Stimulated activated CD4-positive, alpha-beta T cell treated with anti-CD3 and anti-CD28 coated beads, Interleukin-2, amount 100 ng/mL, for 4 hours (primary cell): ENCODE measurements around the gene C1QTNF8.

ENCODE experiments used
- DNase-seq: peaks from one replicate; pipeline ENCODE4 v3.0.0-alpha.2; 2020; ENCODE audit warnings: low read depth

Gene C1QTNF8

DNA sequence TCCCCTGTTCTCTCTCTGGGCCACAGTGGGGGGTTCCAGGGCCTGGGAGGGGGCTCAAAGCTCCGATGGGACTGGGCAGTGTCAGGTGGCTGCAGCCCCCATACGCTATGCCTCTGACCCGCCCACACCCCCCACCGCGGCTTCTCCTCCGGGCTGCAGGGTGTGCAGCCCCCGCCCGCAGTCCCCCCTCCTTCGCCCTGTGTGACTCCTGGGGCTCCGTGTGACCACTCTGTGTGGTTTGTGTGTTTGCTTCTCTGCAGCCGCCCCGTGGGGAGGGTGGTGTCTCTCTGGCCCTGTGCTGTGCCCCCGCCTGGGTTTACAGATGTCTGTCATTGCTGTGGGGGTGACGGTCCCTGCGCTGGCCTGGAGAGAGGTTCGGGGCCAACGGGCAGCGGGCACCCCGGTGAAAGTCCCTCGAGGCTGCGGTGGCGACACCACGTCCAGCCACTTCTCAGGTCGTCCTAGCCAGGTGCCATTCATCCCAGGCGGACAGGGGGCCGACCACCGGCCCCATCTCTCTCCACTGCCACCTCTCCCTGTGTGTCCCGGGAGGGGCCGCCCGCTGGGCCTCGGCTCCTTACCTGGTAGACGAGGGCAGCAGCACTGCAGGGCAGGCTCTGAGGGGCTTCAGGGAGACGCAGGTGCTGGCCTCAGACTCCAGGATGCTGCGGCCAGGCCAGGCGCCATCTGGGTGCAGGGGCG lies 18.0 kb downstream of the C1QTNF8 start:
- DNase-seq: no peak

DNA sequence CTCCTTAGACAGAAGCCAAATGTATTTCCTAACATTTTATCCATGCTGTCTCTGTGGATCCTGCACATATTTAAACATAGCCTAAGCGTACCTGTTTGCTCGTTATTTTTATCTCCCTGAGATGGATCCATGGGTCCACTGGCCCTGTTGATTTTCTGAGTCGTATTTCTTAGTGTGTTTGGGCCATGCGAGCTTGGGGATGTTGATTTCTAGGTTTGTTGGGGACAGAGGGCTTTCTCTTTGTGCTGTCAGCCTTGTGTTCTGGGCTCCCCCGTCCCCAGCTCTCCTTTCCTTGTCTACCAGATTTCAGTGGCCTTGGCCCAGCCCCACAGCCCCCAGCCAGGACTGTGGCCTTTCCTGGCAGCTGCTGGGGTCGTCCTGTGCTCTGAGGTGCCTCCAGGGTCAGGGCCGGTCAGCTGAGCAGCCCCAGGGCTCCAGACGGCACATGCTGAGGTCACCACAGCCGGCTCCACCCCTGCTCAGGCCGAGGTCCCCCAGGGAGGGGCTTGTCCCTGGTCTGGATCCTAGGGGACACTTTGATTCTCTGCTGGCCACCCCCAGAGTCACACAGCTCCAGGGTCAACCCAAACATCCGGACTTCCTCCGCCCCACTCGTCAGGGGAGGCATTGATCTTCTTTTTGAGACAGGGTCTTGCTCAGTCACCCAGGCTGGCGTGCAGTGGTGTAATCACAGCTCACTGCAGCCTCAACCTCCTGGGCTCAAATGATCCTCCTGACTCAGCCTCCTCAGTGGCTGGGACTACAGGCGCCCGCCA lies 19.1 kb downstream of the C1QTNF8 start:
- no peak for DNase-seq

DNA sequence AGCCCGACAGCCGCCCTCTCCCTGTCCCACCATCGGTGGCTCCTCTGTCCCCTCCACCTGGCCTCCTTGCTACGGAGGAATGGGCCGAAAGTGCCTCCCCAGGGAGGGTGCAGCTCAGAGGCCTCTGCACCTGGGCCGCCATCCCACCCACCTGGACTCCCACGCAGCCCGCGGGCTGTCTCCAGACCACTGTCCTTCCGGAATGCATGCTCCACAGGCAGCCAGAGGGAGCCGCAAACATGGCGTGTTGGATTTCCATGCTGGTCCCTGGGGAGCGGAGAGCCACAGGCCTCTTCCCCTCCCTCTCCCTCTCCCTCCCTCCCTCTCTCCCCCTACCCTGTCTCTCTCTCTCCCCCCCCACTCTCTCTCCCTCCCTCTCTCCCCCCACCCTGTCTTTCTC lies 20.5 kb downstream of the C1QTNF8 start:
- DNase-seq: no peak

DNA sequence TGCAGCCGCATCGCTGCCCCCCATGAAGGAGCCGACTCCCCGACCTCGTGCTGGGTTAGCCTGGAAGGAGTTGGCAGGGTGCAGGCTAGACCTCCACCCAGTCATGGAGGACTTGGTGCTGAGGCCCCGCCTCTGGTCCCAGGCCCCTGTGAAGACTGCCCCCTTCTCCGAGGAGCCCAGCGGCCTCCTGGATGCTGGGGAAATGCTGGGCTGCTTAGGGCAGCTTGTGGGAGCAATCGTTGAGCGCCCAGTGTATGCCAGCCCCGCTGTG lies 21.7 kb downstream of the C1QTNF8 start:
- DNase-seq: no peak

DNA sequence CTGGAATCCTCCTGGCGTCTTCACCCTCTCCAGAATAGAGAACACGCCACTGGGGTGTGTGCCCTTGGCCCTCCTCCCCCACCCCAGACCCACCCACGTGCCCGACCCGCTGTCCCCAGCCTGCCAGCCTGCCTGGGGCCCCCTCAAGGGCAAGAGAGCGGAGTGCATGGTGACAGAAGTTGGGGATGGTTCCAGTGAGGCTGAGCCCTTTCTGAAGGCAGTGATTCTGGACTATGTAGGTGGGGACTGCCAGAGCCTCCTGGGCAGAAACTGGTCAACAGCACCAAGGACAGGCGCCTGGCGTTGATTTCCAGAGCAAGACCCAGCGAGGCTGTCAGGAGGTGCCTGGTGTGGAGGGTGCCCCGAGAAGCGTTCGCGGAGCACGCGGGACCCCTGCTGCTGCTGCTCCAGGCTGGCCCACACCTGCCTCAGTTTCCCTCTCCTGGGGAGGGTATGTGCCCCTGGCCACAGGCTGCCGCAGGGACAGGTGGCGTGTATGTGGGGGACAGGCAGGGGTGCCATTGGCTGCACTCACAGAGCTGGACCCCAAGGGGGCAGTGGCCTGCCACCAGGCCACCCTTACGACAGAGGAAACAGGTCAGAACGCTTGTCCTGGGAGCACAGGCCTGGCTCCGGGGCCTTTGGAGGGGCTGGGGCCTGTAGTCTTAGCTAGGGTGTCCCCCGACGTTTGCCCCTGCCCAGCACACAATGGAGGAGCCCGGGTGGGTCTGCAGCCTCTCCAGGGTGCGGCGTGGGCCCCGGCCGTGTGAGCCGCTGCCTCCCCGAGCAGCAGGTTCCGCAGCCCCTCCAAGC lies 22.3 kb downstream of the C1QTNF8 start:
- DNase-seq: no peak

DNA sequence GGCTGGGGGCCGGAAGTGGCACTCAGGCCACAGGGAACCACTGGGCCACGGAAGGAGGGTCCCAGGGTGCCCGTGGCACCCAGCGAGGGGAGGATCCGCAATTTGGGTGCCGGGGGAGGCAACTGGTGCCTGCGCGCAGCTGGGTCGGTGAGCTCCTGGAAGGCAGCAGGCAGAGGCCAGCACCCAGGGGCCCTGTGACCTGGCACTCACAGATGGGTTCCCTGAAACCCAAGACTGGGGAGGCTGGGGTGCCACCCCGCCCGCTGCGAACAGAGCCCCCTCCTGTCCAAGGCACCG lies 22.8 kb downstream of the C1QTNF8 start:
- no peak for DNase-seq

DNA sequence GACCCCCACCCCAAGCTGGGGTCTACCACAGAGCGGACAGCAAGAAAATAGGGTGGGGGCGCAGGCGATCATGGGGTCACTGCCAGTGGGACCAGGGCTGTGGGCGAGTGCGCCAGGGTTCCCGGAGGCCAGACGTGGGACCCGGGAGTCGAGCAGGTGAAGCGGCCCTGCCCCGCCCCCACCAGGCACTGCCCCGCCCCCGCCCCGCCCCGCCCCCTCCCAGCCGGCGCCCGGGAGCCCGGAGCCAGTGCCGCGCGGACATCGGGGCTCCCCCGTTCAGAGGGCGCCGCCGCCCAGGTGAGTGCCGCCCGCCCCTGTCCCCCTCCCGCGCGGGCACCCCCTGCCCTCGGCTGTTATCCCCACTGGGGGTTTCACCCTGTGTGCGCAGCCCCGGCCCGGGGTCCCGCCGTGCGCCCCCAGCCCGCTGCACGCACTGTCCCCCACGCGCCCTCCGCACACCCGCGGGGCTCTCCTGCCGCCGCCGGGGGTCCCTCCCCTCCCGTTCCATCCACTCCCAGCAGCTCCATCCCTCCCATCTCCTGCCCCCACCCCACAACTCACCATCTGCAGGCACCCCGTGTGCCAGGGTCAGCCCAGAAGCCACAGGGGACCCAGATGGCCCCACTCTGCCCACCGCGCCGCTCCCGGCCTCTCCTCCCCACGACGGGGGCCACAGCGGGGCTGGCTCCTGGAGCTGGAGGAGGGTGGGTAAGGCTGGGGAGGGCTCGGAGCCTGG lies 23.4 kb downstream of the C1QTNF8 start, which contains the start of gene SSTR5:
SSTR5 (plus strand) TSS at position 222 of the 736 bp plus-strand sequence. CDS start 6,122 bp downstream, outside the sequence.
- no peak for DNase-seq

DNA sequence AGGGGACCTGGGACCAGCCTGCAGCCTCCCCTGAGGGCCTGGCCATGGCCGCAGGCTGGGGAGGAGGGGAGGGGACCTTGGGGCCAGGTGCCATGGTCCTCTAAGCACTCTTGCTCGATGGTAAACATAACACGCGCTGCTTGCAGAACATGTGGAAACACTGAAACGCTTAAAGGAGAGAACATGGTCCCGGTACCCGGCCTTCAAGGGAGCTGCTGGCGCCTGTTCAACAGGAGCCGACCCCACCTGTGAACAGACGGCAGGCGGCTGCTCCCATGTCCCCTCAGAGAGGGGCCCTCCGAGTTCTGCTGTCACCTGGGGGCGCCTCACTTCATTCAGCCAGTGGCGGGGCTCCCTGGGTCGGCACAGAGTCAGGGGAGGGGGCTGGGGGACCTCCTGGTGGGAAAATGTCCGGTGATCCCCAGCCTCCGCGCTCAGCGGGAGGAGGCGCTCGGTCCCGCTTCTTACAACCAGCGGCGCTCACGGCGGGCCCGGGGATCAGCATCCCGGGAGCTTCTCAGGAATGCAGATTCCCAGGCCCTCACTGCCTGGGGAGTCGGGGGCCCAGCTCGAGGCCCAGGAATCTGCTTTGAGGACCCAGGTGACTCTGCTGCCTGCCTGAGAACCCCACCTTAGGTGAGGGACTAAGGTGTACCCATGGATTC lies 24.4 kb downstream of the C1QTNF8 start:
- no peak for DNase-seq

DNA sequence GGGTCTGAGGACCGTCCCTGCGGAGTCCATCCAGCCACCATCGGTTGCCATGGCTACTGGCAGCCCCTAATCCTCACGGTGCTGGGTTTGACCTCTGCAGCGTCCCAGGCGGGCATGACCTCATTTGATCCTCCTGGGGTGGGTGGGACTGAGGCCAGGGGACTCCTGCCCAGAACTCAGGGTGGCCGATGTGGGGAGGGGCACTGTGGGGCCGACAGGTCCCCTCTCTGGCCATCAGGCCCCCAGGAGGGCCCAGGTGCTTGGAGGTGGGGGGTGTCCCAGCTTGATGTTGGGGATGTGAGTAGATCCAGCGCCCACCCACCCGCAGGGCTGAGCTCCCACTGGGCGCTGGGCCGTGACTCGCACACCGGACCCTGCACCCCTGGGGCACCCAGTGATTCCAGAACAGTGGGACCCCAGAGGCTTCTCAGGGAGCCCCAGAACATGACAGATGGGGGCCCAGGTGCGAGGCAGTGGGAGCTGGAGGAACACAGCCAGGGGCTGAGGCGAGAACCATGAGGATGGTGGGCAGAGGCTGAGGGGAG lies 25.1 kb downstream of the C1QTNF8 start:
- DNase-seq: no peak

DNA sequence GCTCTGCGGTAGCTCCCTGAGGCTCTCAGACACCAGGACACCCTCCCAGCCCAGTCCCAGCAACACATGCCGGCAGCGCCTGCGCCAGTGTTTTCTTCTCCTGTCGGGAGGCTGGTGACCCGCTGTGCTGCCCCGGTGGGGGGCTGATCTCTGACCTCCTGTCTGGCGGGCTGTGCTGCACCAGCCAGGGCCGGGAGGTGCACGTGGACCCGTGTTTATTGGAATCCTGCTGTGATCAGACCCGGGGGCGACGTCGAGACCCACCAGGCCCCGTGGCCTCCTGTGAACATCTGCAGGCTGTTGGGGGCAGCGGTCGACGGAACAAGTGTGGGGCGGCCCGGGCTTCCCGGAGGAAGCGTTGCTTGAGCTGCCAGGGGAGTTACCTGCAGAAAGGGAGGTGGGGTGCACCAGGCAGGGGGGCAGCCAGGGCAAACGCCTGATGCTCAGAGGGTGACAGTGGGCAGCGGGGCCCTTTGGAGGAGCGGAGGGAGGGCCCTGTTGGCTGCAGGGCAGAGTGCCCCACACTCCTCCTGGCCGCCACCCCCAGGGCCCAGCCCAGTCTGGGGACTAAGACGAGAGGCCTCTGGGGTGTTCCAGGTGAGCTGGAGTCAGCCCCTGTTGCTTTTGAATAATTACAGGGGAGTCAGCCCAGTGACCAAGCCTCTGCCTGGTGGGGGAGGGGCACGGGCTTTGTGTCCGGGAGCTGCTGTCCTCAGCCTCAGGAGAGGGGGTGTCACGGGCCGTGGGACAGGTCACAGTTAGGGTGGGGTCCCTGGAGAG lies 25.8 kb downstream of the C1QTNF8 start:
- no peak for DNase-seq

DNA sequence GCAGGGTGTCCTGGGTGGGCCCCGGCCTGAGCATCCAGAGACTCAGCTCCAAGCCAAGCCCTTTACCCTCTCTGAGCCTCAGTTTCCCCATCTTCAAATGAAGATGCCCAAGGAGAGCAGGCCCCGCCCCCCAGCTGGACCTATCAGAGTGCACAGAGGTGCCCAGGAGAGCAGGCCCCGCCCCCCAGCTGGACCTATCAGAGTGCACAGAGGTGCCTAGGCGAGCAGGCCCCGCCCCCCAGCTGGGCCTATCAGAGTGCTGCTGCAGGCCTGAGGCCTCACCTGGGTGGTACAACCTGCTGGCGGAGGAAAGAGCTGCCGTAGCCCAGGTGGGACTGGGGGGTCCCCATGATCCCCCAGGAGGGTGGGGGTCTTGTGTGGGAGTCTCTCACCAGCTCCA lies 26.9 kb downstream of the C1QTNF8 start:
- no peak for DNase-seq

DNA sequence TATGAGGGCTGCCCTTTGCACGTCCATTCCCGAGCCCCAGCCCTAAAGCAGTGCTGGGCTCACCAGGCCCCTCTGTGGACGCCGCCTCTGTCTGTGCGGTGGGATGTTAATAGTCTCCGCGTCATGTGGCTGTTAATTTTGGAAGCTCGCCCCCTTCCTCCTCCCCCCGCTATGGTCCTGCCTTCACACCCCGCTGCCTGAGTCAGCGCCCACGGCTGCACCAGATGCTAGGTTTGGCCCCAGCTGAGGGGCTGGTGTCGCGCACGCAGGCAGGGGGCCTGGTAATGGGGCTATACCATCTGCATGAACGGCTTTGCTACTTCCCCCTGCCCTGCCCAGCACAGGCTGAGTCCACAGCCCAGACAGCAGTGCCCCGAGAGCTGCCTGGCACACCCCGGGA lies 27.6 kb downstream of the C1QTNF8 start:
- DNase-seq: no peak

DNA sequence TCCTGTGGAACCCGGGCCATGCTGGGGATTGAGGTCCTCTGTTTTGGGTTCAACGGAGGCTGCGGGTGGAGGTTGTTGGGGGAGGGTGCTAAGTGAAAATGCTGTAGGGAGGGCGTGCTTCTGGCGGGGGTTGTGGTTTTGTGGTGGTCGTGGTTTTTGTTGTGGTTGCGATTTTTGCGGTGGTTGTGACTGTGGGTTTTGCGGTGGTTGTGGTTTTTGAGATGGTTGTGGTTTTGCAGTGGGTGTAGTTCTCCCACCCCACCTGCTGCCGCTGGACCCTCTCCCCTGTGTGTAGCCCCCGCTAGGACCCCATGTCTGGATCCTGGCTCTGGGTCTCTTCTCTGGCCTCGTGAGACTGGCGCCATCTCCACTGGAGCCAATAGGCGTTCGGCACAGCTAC lies 28.4 kb downstream of the C1QTNF8 start:
- no peak for DNase-seq

DNA sequence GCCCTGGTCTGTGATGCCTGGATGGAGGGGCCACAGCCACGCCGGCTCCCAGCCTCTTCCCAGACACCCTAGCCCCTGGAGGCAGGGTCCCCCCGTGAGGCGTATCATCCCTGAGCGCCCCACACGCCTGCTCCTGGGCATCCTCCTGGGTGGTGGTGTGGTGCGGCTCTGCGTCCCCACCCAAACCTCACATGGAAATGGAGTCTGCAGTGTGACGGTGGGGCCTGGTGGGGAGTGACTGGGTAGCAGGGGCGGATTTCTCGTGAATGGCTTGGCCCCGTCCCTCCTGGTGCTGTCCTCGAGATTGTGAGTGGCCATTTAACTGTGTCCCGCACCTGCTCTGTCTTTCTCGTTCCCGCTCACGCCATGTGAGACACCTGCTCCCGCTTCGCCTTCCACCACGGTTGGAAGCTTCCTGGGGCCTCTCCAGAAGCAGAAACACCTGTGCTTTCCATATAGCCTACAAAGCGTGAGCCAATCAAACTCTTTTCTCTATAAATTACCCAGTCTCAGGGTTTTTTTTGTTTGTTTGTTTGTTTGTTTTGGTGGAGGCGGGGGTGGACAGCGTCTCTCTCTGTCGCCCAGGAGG lies 29.4 kb downstream of the C1QTNF8 start:
- no peak for DNase-seq

DNA sequence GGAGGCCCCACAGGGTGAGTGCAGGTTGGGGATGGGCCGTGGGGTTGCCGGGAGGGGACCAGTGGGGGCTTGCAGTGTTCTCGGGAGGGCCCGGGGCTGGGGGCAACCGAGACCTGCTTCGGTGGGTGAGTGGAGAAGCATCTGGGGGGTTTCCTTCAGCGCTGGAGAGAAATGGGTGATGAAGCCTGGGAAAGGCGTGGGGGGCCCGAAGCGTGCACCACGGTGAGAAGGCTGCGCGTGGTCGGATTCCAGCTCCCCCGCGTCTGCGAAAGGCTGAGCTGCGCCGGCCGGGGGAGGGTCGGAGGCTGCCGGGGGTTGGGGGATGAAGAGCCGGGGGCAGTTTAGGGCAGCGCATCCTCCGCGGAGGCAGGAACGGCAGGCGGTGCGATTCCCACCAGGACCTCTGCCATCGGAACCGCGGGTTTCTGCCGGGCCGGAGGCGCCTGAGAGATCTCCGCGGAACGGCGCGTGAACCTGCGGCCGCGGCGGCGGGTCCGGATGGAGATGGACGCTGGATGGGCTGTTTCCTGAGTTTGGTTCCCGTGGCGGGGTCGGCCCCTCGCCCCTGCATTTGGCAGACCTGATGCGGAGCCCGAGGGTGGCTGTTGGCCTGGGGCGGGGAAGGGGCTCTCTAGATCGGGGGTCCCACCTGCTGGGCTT lies 30.4 kb downstream of the C1QTNF8 start:
- DNase-seq: no peak

DNA sequence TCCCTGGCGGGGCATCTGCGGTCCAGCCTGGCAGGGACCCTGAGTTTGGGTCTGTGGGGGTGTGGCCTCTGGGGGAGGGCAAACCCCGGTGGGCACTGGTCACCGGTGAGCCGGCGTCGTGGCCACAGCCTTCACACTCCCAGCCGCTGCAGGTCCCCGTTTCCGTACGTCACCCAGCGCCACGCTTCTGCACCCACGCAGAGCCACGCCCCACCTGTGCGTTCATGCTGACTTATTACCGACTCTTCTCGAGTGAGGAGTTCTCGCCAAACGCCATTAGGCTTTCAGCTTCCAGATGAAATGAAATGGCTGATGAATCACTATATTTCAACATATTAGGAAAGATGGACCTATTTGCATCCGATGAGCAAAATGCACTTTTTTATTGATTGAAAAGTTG lies 32.3 kb downstream of the C1QTNF8 start:
- no peak for DNase-seq

DNA sequence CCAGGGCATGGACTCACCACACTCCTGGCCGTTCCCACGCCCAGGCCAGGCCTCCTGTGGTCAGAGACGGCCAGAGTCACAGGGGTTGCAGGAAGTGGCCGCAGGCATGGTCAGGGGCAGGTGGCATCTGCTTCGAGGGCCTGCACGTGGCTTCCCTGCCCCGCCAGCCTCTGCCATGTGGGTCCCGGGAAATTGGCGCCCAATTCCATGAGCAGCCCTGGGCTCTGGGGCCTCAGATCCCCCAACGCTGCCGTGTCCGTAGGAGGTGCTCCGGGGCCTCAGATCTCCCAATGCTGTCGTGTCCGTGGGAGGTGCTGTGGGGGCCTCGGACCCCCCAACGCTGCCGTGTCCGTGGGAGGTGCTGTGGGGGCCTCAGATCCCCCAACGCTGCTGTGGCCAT lies 33.1 kb downstream of the C1QTNF8 start:
- no peak for DNase-seq

DNA sequence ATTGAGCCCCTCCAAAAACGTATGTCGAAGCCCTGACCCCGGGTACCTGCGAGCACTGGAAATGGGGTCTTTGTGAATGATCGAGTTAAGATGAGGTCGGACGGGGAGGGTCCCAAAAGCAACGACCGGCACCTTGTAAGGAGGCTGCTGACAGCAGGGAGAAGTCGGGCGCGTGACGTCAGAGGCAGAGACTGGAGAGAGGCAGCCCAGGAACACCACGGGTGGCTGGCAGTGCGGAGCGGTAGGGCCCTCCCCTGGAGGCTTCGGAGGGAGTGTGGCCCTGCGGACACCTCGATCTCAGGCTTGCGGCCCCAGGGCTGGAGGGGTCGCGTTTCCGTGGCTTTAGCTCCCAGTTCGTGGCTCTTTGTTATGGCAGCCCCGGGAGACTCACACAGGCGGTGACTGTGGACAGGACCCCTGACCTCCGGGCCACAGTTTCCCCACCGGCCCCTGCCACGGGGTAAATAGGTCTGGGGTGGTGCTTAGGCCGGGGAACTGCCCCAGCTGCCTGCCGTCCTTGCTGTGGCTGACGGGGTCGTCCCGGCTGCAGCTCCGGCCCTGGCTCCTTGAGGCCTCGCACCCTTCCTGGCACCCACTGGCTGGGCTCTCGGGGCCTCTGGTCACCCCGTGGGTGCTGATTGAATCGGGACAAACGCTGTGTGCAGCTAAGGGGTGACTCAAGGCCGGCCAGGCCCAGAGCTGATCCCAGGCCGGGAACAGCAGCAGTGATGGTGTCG lies 34.1 kb downstream of the C1QTNF8 start:
- no peak for DNase-seq
